HepG2 (cell line): ENCODE measurements around the gene MAFF. TPM values are rescaled to one million over a fixed set of nuclear protein-coding genes. Genes with fewer than 3 reads are reported as not detected.

Experiments used
- ATAC-seq: fragments of 200-7000 bp; cut with Tn5 transposase; 3 replicates; pipeline ENCODE4 v1.9.1; 2020; ENCODE audit warnings: mild to moderate bottlenecking, moderate library complexity
- BruUV-seq: library from RNA; stranded (reverse); fragments of 400-500 nt; replicated peaks from 2 replicates; lab custom pipeline; 2021; lab: Mats Ljungman, UMichigan
- CTCF ChIA-PET: fragments of 300-600 bp; formaldehyde crosslinking; extraction: SDS; loops from one replicate; lab custom pipeline; 2021; ENCODE audit warnings: low total read pairs, inconsistent platforms, low intra/inter-chr PET ratio; lab: Yijun Ruan, JAX
- POLR2A ChIA-PET: fragments of 350-600 bp; sonication (Branson Sonifier 250); formaldehyde crosslinking; loops from one replicate; lab custom pipeline; 2020; ENCODE audit warnings: antibody characterized with exemption, inconsistent platforms; lab: Yijun Ruan, JAX
- DNase-seq: peaks from one replicate; pipeline ENCODE4 v3.0.0-alpha.2; 2015; ENCODE audit warnings: low spot score
- FAIRE-seq: peaks from 3 replicates; lab custom pipeline; 2011; peaks lifted over from hg19 to GRCh38; lab: Jason Lieb, UNC
- H2AFZ ChIP-seq: one replicate; pipeline ENCODE4 v1.6.1; 2011; ENCODE audit warnings: low read length, inconsistent platforms
- H3K27ac ChIP-seq: fragments of 300-600 bp; 3 replicates; pipeline ENCODE4 v1.8.0; 2011; ENCODE audit warnings: mixed run types, mild to moderate bottlenecking, mixed read lengths, low read length, inconsistent platforms; ENCODE audit not compliant: insufficient read depth; ENCODE audit errors: extremely low read length
- H3K27me3 ChIP-seq, 2 experiments: fragments of 200-600 bp in 1 of 2; 2 replicates in 1 of 2; 3 replicates in 1 of 2; pipeline versions ENCODE4 v1.6.0 to v1.8.0; 2011; ENCODE audit warnings: low read length in 2 of 2, mild to moderate bottlenecking in 2 of 2, moderate library complexity in 2 of 2, inconsistent platforms in 1 of 2; ENCODE audit not compliant: insufficient read depth in 2 of 2, control insufficient read depth in 1 of 2
- H3K36me3 ChIP-seq, 2 experiments: fragments of 200-600 bp in 1 of 2; replicated peaks in 1 of 2; 2 replicates in 1 of 2; 3 replicates in 1 of 2; pipeline versions ENCODE4 v1.5.1 to v1.8.0; 2011; ENCODE audit warnings: low read length in 2 of 2, inconsistent platforms in 1 of 2; ENCODE audit not compliant: insufficient read depth in 2 of 2, control insufficient read depth in 1 of 2
- H3K4me1 ChIP-seq: 2 replicates; pipeline ENCODE4 v1.5.1; 2012; ENCODE audit warnings: low read length, inconsistent platforms; ENCODE audit not compliant: insufficient read depth
- H3K4me2 ChIP-seq: 2 replicates; pipeline ENCODE4 v1.6.0; 2011; ENCODE audit warnings: low read depth, low read length, inconsistent platforms
- H3K4me3 ChIP-seq, 3 experiments: fragments of 200-600 bp in 1 of 3; sonication (generic), shearing (Covaris generic) in 1 of 3; replicated peaks in 1 of 3; 2 replicates each; pipeline ENCODE4 v1.5.1; 2011 to 2016; ENCODE audit warnings: low read length in 3 of 3, inconsistent platforms in 2 of 3, low read depth in 2 of 3, mild to moderate bottlenecking in 2 of 3, control low read depth in 1 of 3, mixed read lengths in 1 of 3; ENCODE audit not compliant: insufficient read depth in 1 of 3
- H3K79me2 ChIP-seq: one replicate; pipeline ENCODE4 v1.6.1; 2011; ENCODE audit warnings: low read length, inconsistent platforms; ENCODE audit not compliant: insufficient read depth
- H3K9ac ChIP-seq: 2 replicates; pipeline ENCODE4 v1.6.0; 2011; ENCODE audit warnings: mild to moderate bottlenecking, low read depth, low read length, inconsistent platforms; ENCODE audit not compliant: insufficient read depth
- H3K9me3 ChIP-seq: 2 replicates; pipeline ENCODE4 v1.5.1; 2012; ENCODE audit warnings: mild to moderate bottlenecking, low read length
- H4K20me1 ChIP-seq: 2 replicates; pipeline ENCODE4 v1.6.0; 2011; ENCODE audit warnings: inconsistent platforms, mild to moderate bottlenecking, low read length, moderate library complexity; ENCODE audit not compliant: insufficient read depth
- CEBPZ ChIP-seq: IDR thresholded peaks from 2 replicates; pipeline ENCODE4 v1.6.1; 2012; ENCODE audit warnings: low read length, improper control_type of control experiment
- EED ChIP-seq: sonication (generic); formaldehyde crosslinking; IDR thresholded peaks from 2 replicates; pipeline ENCODE4 v1.5.0; 2020; ENCODE audit warnings: mild to moderate bottlenecking, missing genetic modification reagents
- FOXK2 ChIP-seq: fragments of 450-650 bp; IDR thresholded peaks from 2 replicates; pipeline ENCODE4 v1.6.1; 2016
- HNF4A ChIP-seq: sonication (generic); formaldehyde crosslinking; IDR thresholded peaks from 2 replicates; pipeline ENCODE4 v1.4.0; 2020; ENCODE audit warnings: missing genetic modification reagents
- KDM6A ChIP-seq: IDR thresholded peaks from 2 replicates; pipeline ENCODE4 v1.6.1; 2016; ENCODE audit warnings: low read depth
- KLF12 ChIP-seq: sonication (generic); formaldehyde crosslinking; IDR thresholded peaks from 2 replicates; pipeline ENCODE4 v1.4.0; 2020; ENCODE audit warnings: missing genetic modification reagents, borderline replicate concordance
- KLF16 ChIP-seq, 2 experiments: sonication (generic) in 1 of 2; formaldehyde crosslinking in 1 of 2; IDR thresholded peaks; 2 replicates each; pipeline versions ENCODE4 v1.6.1 to v1.8.0; 2016 to 2023; ENCODE audit warnings: missing genetic modification reagents in 2 of 2, missing compliant biosample characterization in 1 of 2
- NR2C2 ChIP-seq: sonication (generic); formaldehyde crosslinking; IDR thresholded peaks from 2 replicates; pipeline ENCODE4 v1.4.0; 2020; ENCODE audit warnings: missing genetic modification reagents, mild to moderate bottlenecking, moderate library complexity, borderline replicate concordance
- PAX8 ChIP-seq: sonication (generic); formaldehyde crosslinking; IDR thresholded peaks from 2 replicates; pipeline ENCODE4 v1.8.0; 2022; ENCODE audit warnings: mild to moderate bottlenecking, missing genetic modification reagents, borderline replicate concordance
- SALL1 ChIP-seq: sonication (generic); formaldehyde crosslinking; IDR thresholded peaks from 2 replicates; pipeline ENCODE4 v1.8.0; 2022; ENCODE audit warnings: mild to moderate bottlenecking, missing genetic modification reagents
- SAP130 ChIP-seq: IDR thresholded peaks from 2 replicates; pipeline ENCODE4 v1.6.1; 2016; ENCODE audit warnings: low read depth
- SMC3 ChIP-seq: IDR thresholded peaks from 2 replicates; pipeline ENCODE4 v1.6.1; 2011; ENCODE audit warnings: low read length, improper control_type of control experiment
- TRAFD1 ChIP-seq: sonication (generic); formaldehyde crosslinking; IDR thresholded peaks from 2 replicates; pipeline ENCODE4 v1.5.1; 2020; ENCODE audit warnings: missing genetic modification reagents, mild to moderate bottlenecking, borderline replicate concordance
- ZNF326 ChIP-seq: sonication (generic); formaldehyde crosslinking; IDR thresholded peaks from 2 replicates; pipeline ENCODE4 v1.4.0; 2020; ENCODE audit warnings: missing genetic modification reagents, borderline replicate concordance
- ZNF687 ChIP-seq: sonication (generic); formaldehyde crosslinking; IDR thresholded peaks from 2 replicates; pipeline ENCODE4 v1.5.1; 2020; ENCODE audit warnings: mild to moderate bottlenecking, missing genetic modification reagents, moderate library complexity
- ZNF775 ChIP-seq: sonication (generic); formaldehyde crosslinking; IDR thresholded peaks from 2 replicates; pipeline ENCODE4 v1.4.0; 2020; ENCODE audit warnings: missing genetic modification reagents, mild to moderate bottlenecking, moderate library complexity, borderline replicate concordance
- WGBS: methylation state at CpG from one replicate; pipeline ENCODE4 v1.1.6; 2017; ENCODE audit warnings: low lambda C conversion rate; 5-methylcytosine and 5-hydroxymethylcytosine counted together
- in situ Hi-C: cut with HindIII; loops from 2 replicates; pipeline ENCODE4 v1.10.0; 2017; ENCODE audit warnings: low pct_unique_long_range_greater_than_20kb; ENCODE audit not compliant: extremely low pct_ligation_motif_present
- intact Hi-C: fragments of 100-400 bp; cut with micrococcal nuclease; formaldehyde crosslinking; loops from one replicate; pipeline ENCODE4 v1.10.0; 2022; ENCODE audit not compliant: unreplicated experiment
- polyA plus RNA-seq, 8 experiments: library from polyadenylated mRNA; depleted of rRNA in 3 of 8; stranded (reverse) in 7 of 8; unstranded in 1 of 8; fragments of >200 nt; fragmentation: Illumina TruSeq in 4 of 8; extraction: Trizol in 4 of 8; gene quantifications; 2 replicates each; pipeline versions ENCODE4 v1.2.1 to v1.2.3, GENCODE V29; 2011 to 2016; ENCODE audit warnings: low read depth in 4 of 8, missing spikeins in 1 of 8, mixed read lengths in 1 of 8; ENCODE audit not compliant: insufficient read depth in 1 of 8
- total RNA-seq, 5 experiments: library from RNA; depleted of rRNA; stranded (reverse); fragments of >200 nt; fragmentation: Illumina TruSeq; extraction: Trizol; gene quantifications; 2 replicates each; pipeline ENCODE4 v1.2.3, GENCODE V29; 2016; ENCODE audit warnings: low read depth in 1 of 5

Gene MAFF
- total and polyA plus RNA-seq, 2 of the 13 experiments (the other 11 are each of a cell fraction or from before 2014, with no cell fraction given): 5.4 to 14.3 TPM

- Histone ChIP-seq H3K9me3 (no peaks in the 10 kb centered on the region), H2AFZ (no peak overlapping the region), H3K4me1 (peaks cover 45% of the 10 kb centered on the region), H3K27ac (peak overlapping the region; percentile 16), H3K27me3 (no peaks in the 10 kb centered on the region), H3K4me2 (no peak overlapping the region), H4K20me1 (no peaks in the 10 kb centered on the region; the same call in 1 of the 2 replicates), H3K36me3 (no peaks in the 10 kb centered on the region), H3K4me3 (no peak overlapping the region), H3K9ac (no peak overlapping the region), H3K79me2 (peaks cover 14% of the 10 kb centered on the region)
- ChIA-PET CTCF (no interaction called here), POLR2A (interaction anchor here (0.7 kb wide), 1 partner anchor 333 kb away, joined by 4 read pairs; no protein-coding TSS in a partner anchor)
- ATAC-seq: peak; percentile 42
- 79% methylated on average over 4 of the region's 4 CpGs for WGBS
- intact Hi-C loops: no loop called here
- no peak for DNase-seq
- FAIRE-seq: no peak
- in situ Hi-C loops: no loop called here
- BruUV-seq: no TSS peak
- no peak for TF ChIP-seq CEBPZ
- no peak for TF ChIP-seq TRAFD1
- no peak for TF ChIP-seq PAX8 (CRISPR knock-in tag)
- peak; percentile 34; the same call in 1 of the 2 replicates for TF ChIP-seq SAP130 (CRISPR knock-in tag)
- TF ChIP-seq SALL1 (CRISPR knock-in tag): peak; percentile 20; the same call in 1 of the 2 replicates
- peak; percentile 51; the same call in 1 of the 2 replicates for TF ChIP-seq HNF4A (CRISPR knock-in tag)
- TF ChIP-seq KDM6A (CRISPR knock-in tag): no peak
- TF ChIP-seq ZNF326 (CRISPR knock-in tag): no peak
- TF ChIP-seq EED (CRISPR knock-in tag): no peak
- no peak for TF ChIP-seq KLF12 (CRISPR knock-in tag)
- no peak for TF ChIP-seq FOXK2
- TF ChIP-seq KLF16 (CRISPR knock-in tag; IDR thresholded peaks at IDR 0.05): no peak
- peak; percentile 31; the same call in 1 of the 2 replicates for TF ChIP-seq ZNF687 (CRISPR knock-in tag)
- TF ChIP-seq SMC3: peak; percentile 16; the same call in 1 of the 2 replicates
- no peak for TF ChIP-seq NR2C2 (CRISPR knock-in tag)
- no peak for TF ChIP-seq ZNF775 (CRISPR knock-in tag)
These were observed 56.0 kb downstream of the MAFF start for GRCh38 chr22:38257650-38258250.
